Adrenal gland (tissue), 12 donors: Measurements from ENCODE around the gene SCN8A. TPM values are rescaled to one million over a fixed set of nuclear protein-coding genes. Genes with fewer than 3 reads are reported as not detected.

Experiments used
- DNase-seq, 7 donors: peaks; one replicate each; pipeline ENCODE4 v3.0.0-alpha.2; 2019 to 2020
- H3K27ac ChIP-seq, 5 donors: fragments of 200-600 bp; sonication (generic) in 4 of 5; 1 replicate in 3 of 5; 2 replicates in 2 of 5; pipeline versions ENCODE4 v1.5.1 to v1.8.0; 2016 to 2020; ENCODE audit warnings: mild to moderate bottlenecking in 1 of 5
- H3K27me3 ChIP-seq: fragments of 200-600 bp; 2 replicates; pipeline ENCODE4 v1.8.0; 2021
- H3K36me3 ChIP-seq, 2 donors: fragments of 200-600 bp; replicated peaks in 1 of 2; 1 replicate in 1 of 2; 2 replicates in 1 of 2; pipeline versions ENCODE4 v1.5.1 to v1.8.0; 2018 to 2022
- H3K4me1 ChIP-seq, 2 donors: fragments of 200-600 bp; replicated peaks in 1 of 2; 1 replicate in 1 of 2; 2 replicates in 1 of 2; pipeline versions ENCODE4 v1.5.1 to v1.8.0; 2018 to 2021
- H3K4me3 ChIP-seq, 4 donors: fragments of 200-600 bp; sonication (generic) in 3 of 4; one replicate each; pipeline ENCODE4 v1.5.1; 2016 to 2018
- H3K9me3 ChIP-seq, 3 donors: fragments of 200-600 bp; sonication (generic) in 1 of 3; replicated peaks in 1 of 3; 1 replicate in 2 of 3; 2 replicates in 1 of 3; pipeline versions ENCODE4 v1.5.1 to v1.8.0; 2016 to 2021
- POLR2A ChIP-seq, 2 donors: fragments of 450-650 bp; IDR thresholded peaks; one replicate each; pipeline ENCODE4 v1.6.1; 2017; ENCODE audit warnings: antibody characterized with exemption in 2 of 2, mild to moderate bottlenecking in 2 of 2, moderate library complexity in 1 of 2
- WGBS, 4 donors: extraction: QIAGEN DNeasy Blood & Tissue Kit in 2 of 4; methylation state at CpG; one replicate each; pipeline versions ENCODE4 v1.1.5 to v1.1.7; 2013 to 2017; 5-methylcytosine and 5-hydroxymethylcytosine counted together
- intact Hi-C, 2 donors: fragments of 100-400 bp; cut with DNase I; formaldehyde crosslinking; loops; one replicate each; pipeline versions ENCODE4 v1.14.1 to v1.15.0; 2022 to 2023
- polyA plus RNA-seq, 3 donors: library from polyadenylated mRNA; stranded (reverse); fragments of 200-250 nt in 2 of 3; fragments of 350-450 nt in 1 of 3; fragmentation: Illumina TruSeq in 1 of 3; extraction: RNeasy Lipid Tissue Mini Kit (QIAGEN cat#74804) in 1 of 3; gene quantifications; one replicate each; pipeline ENCODE4 v1.2.3, GENCODE V29; 2013 to 2014
- total RNA-seq, 9 donors: library from RNA; depleted of rRNA in 4 of 9; stranded (reverse); fragments of >200 nt in 4 of 9; fragments of 120-200 nt in 1 of 9; fragmentation: NEBNext Ultra II Directional in 1 of 9; extraction: Animal tissue kit (Norgen Biotek cat#: 25700) in 1 of 9; gene quantifications; one replicate each; pipeline versions ENCODE4 v1.1.0 to v1.2.4, GENCODE V29; 2013 to 2023
- TF ChIP-seq, protein P1 (sequence below), 6 experiments: fragments of 450-650 bp in 4 of 6; fragments of 200-600 bp in 2 of 6; sonication (generic) in 1 of 6; IDR thresholded peaks; 1 replicate in 5 of 6; 2 replicates in 1 of 6; pipeline versions ENCODE4 v1.5.1 to v1.8.0; 2016 to 2021; ENCODE audit warnings: antibody characterized with exemption in 6 of 6, mild to moderate bottlenecking in 2 of 6, moderate library complexity in 1 of 6
- donor health status: healthy with polysubstance abuse.
- donor health status: Bipolar disorder and iron deficiency.
- donor health status: DM: yes; HTN: yes; CAD: no.
- donor health status: DM: no; HTN: no; CAD: no.
- donor health status: DM: no; HTN: no; CAD: no.
- donor health status: DM: yes; HTN: yes; CAD: no.

The SCN8A gene
- total and polyA plus RNA-seq, 12 donors, result 0.69 to 7.0 (median 2.0) TPM

DNA sequence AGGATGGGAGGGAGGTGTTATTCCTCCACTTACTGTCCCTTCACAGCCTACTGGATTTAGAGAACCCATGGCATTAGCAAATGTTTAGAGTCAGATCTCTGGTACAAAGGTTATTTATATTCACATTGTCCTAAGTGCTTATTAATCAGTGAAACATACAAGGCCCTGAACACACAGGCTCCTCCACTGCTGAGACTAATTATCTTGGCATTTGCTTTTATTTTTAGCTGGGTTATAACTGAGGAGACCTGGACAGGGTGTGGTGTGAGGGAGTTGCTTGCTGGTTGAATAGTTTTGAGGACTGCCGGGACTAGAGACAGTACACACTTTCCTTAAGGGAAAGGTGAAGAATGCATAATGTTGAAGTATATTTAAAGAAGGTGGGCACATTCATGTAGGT lies 180.0 kb downstream of the SCN8A start:
- Histone ChIP-seq H3K27ac (no peak overlapping the region), H3K4me3 (no peak overlapping the region), H3K9me3 (no peaks in the 10 kb centered on the region), H3K36me3 (no peaks in the 10 kb centered on the region), H3K4me1 (no peaks in the 10 kb centered on the region), H3K27me3 (no peaks in the 10 kb centered on the region)
- WGBS, 4 donors, result 81 to 94% (median 87%) methylated on average over 1 of the region's 1 CpG
- no peak for DNase-seq
- no peak for TF ChIP-seq POLR2A (IDR thresholded peaks at IDR 0.05)
- TF ChIP-seq, protein P1, sequence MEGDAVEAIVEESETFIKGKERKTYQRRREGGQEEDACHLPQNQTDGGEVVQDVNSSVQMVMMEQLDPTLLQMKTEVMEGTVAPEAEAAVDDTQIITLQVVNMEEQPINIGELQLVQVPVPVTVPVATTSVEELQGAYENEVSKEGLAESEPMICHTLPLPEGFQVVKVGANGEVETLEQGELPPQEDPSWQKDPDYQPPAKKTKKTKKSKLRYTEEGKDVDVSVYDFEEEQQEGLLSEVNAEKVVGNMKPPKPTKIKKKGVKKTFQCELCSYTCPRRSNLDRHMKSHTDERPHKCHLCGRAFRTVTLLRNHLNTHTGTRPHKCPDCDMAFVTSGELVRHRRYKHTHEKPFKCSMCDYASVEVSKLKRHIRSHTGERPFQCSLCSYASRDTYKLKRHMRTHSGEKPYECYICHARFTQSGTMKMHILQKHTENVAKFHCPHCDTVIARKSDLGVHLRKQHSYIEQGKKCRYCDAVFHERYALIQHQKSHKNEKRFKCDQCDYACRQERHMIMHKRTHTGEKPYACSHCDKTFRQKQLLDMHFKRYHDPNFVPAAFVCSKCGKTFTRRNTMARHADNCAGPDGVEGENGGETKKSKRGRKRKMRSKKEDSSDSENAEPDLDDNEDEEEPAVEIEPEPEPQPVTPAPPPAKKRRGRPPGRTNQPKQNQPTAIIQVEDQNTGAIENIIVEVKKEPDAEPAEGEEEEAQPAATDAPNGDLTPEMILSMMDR (IDR thresholded peaks at IDR 0.05), result no peak
- intact Hi-C loops, result no loop called here

DNA sequence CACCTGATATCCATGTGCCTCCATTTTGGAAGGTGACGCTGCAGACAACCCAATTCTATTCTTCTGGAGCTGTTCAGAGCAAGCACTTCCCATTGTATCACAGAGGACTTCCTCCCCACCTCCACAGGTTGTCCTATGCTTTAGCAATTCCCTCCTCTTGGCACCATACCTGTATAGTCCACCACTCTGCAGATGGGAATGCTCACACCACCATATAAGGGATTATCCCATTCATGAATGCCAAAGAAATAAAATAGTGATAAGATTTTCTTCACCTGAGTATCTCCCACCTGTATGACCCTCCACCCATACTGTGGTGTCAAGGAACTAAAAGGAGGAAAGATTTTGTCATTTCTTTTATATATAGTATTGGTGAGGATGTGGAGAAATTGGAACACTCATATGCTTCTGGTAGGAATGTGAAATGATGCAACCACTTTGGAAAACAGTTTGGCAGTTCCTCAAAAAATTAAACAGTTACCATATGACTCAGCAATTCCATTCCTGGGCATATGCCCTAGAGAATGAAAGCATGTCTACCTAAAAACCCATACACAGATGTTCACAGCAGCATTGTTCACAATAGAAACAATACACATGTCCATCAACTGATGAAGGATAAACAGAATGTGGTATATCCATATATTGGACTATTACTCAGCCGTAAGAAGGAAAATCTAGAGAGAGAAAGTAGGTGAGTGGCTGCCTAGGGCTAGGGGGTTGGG lies 182.3 kb downstream of the SCN8A start:
- peak in 3 of 7 donors; percentile 10 to 17 (median 12) for DNase-seq
- Histone ChIP-seq H3K4me1 (no peaks in the 10 kb centered on the region), H3K9me3 (no peaks in the 10 kb centered on the region), H3K27me3 (no peaks in the 10 kb centered on the region), H3K27ac (no peak overlapping the region), H3K36me3 (no peaks in the 10 kb centered on the region), H3K4me3 (no peak overlapping the region)
- 91 to 93% (median 92%) methylated on average over 2 of the region's 2 CpGs for WGBS, 4 donors
- no peak for TF ChIP-seq POLR2A (IDR thresholded peaks at IDR 0.05)
- TF ChIP-seq, protein P1 (IDR thresholded peaks at IDR 0.05), result no peak
- intact Hi-C loops, result no loop called here

DNA sequence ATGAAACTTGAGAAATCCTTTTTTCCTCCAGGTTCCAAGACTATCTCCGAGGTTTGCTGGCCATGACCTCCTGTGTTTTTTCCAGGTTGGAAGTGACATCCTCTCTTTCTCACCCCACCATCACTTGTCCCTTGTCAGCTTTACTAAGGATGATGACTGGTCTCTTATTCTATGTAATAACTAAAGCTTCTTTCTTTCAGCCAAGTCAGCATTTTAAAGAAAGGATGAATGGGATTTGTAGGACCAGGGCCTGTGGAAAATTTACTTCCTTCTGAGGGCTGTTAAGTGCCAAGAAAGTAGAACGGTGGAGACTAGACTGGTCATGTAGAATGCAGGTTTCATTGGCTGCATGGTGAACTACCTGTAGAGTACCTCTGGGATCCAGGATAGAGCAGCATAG lies 183.9 kb downstream of the SCN8A start:
- no peak overlapping the region for H3K27ac ChIP-seq
- no peaks in the 10 kb centered on the region for H3K27me3 ChIP-seq
- TF ChIP-seq, protein P1 (IDR thresholded peaks at IDR 0.05), result no peak
- no peak for TF ChIP-seq POLR2A (IDR thresholded peaks at IDR 0.05)
- no peak overlapping the region for H3K4me3 ChIP-seq
- H3K4me1 ChIP-seq, result no peaks in the 10 kb centered on the region
- WGBS, 4 donors, result 77 to 82% (median 79%) methylated on average over 2 of the region's 2 CpGs
- DNase-seq, result no peak
- no peaks in the 10 kb centered on the region for H3K9me3 ChIP-seq
- intact Hi-C loops, result no loop called here
- H3K36me3 ChIP-seq, result no peaks in the 10 kb centered on the region

DNA sequence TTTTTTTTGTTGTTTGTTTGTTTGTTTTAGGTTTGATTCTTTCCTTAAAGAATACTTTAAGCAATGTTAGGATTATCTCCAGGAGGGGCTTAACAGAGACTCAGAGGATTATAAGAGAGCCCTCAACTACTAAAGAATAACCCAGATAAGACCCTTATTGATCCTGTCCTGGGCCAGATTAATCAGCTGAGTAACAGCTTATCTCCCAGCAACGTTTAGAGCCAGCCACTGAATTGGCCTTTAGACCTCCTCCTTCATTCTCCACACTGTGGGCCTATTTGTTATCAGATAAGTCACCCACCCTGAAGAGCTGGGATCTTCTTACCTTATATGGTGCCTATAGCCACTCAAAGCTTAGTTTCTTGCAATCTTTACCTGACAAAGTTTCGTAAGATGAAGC lies 186.4 kb downstream of the SCN8A start:
- Histone ChIP-seq H3K4me3 (no peak overlapping the region), H3K27me3 (no peaks in the 10 kb centered on the region), H3K9me3 (no peaks in the 10 kb centered on the region), H3K27ac (no peak overlapping the region), H3K4me1 (no peaks in the 10 kb centered on the region), H3K36me3 (no peaks in the 10 kb centered on the region)
- WGBS, 4 donors, result 54 to 69% (median 57%) methylated on average over 2 of the region's 2 CpGs
- intact Hi-C loops, result no loop called here
- DNase-seq, result no peak
- TF ChIP-seq POLR2A (IDR thresholded peaks at IDR 0.05), result no peak
- TF ChIP-seq, protein P1 (IDR thresholded peaks at IDR 0.05), result no peak
